ENCODE data around the gene RANBP3. TPM values are rescaled to one million over a fixed set of nuclear protein-coding genes. Genes with fewer than 3 reads are reported as not detected.
A peak's percentile ranks its signal among the peaks of the same experiment; 100 is the strongest.
"Not testable (repeated sequence)": the region's sequence is repeated elsewhere in the genome, so short reads cannot be mapped to it uniquely, and the experiment has no call there.

RANBP3 gene
- total RNA-seq, 2 experiments from 2014 or later, result 104 to 108 TPM

- H3K9me3 Mint-ChIP-seq; H3K27me3 Mint-ChIP-seq; ATAC-seq (ENCODE audit: low read depth); H3K4me3 Mint-ChIP-seq; H3K36me3 Mint-ChIP-seq; DNase-seq: not testable (repeated sequence)
- Mint-ChIP-seq H3K4me1 (peaks cover 67% of the 10 kb centered on the region), H3K27ac (peak overlapping the region; percentile 95)
- POLR2A ChIA-PET, result interaction anchor here (1.7 kb wide), 1 partner anchor 60 kb away, joined by 10 read pairs; the partner anchor contains the start of gene NDUFA11
These were observed 14.7 kb downstream of the RANBP3 start for GRCh38 chr19:5963259-5963658.

GRCh38 chr19:5961969-5962945 is 15.7 kb downstream of the RANBP3 start:
- Mint-ChIP-seq H3K27ac (peak overlapping the region; percentile 95), H3K9me3 (no peaks in the 10 kb centered on the region), H3K4me3 (peak overlapping the region; percentile 71), H3K4me1 (peaks cover 63% of the 10 kb centered on the region), H3K36me3 (peaks cover 6% of the 10 kb centered on the region), H3K27me3 (no peaks in the 10 kb centered on the region)
- ATAC-seq (ENCODE audit: low read depth) (peak; percentile 94), DNase-seq (peak; percentile 71)
- POLR2A ChIA-PET, result interaction anchor here (0.6 to 2.0 kb wide), 9 partner anchors 9 to 573 kb away, joined by 3 to 10 read pairs (median 5); partner anchors contain the start of genes NDUFA11 and RANBP3

- not testable (repeated sequence) for H3K9me3 Mint-ChIP-seq, DNase-seq, H3K36me3 Mint-ChIP-seq, H3K27me3 Mint-ChIP-seq
- POLR2A ChIA-PET, result interaction anchor here (1.0 to 2.0 kb wide), 7 partner anchors 9 to 58 kb away, joined by 5 to 10 read pairs (median 6); partner anchors contain the start of genes NDUFA11 and RANBP3
- peaks cover 58% of the 10 kb centered on the region for H3K4me1 Mint-ChIP-seq
- ATAC-seq (ENCODE audit: low read depth), result peak; percentile 28
- peak overlapping the region; percentile 95 for H3K27ac Mint-ChIP-seq
- H3K4me3 Mint-ChIP-seq, result peak overlapping the region; percentile 71
These were observed 16.3 kb downstream of the RANBP3 start for GRCh38 chr19:5961641-5961968.

- H3K4me1 Mint-ChIP-seq, result peaks cover 57% of the 10 kb centered on the region
- no peaks in the 10 kb centered on the region for H3K27me3 Mint-ChIP-seq
- POLR2A ChIA-PET, result interaction anchor here (1.0 to 1.3 kb wide), 2 partner anchors 8 to 132 kb away, joined by 3 to 4 read pairs; no protein-coding TSS in a partner anchor
- H3K36me3 Mint-ChIP-seq, result peaks cover 6% of the 10 kb centered on the region
- DNase-seq (no peak), ATAC-seq (ENCODE audit: low read depth) (no peak)
- no peaks in the 10 kb centered on the region for H3K9me3 Mint-ChIP-seq
- H3K27ac Mint-ChIP-seq, result peak overlapping the region; percentile 95
- peak overlapping the region; percentile 2 for H3K4me3 Mint-ChIP-seq
These were observed 17.6 kb downstream of the RANBP3 start for GRCh38 chr19:5960005-5961001.

GRCh38 chr19:5959260-5960004 is 18.5 kb downstream of the RANBP3 start:
- Mint-ChIP-seq H3K36me3 (peaks cover 6% of the 10 kb centered on the region), H3K27me3 (no peaks in the 10 kb centered on the region), H3K4me1 (peaks cover 52% of the 10 kb centered on the region), H3K9me3 (no peaks in the 10 kb centered on the region), H3K27ac (peak overlapping the region; percentile 56), H3K4me3 (no peak overlapping the region)
- DNase-seq (no peak), ATAC-seq (ENCODE audit: low read depth) (no peak)
- POLR2A ChIA-PET, result interaction anchor here (0.5 kb wide), 1 partner anchor 1597 kb away, joined by 3 read pairs; no protein-coding TSS in a partner anchor

GRCh38 chr19:5958851-5959122 is 19.2 kb downstream of the RANBP3 start:
- POLR2A ChIA-PET, result interaction anchor here (0.5 kb wide), 1 partner anchor 1597 kb away, joined by 3 read pairs; no protein-coding TSS in a partner anchor
- Mint-ChIP-seq H3K4me3 (no peak overlapping the region), H3K9me3 (no peaks in the 10 kb centered on the region), H3K4me1 (peaks cover 54% of the 10 kb centered on the region), H3K36me3 (peaks cover 6% of the 10 kb centered on the region), H3K27ac (peak overlapping the region; percentile 39), H3K27me3 (no peaks in the 10 kb centered on the region)
- DNase-seq (no peak), ATAC-seq (ENCODE audit: low read depth) (no peak)

GRCh38 chr19:5958074-5958850 is 19.7 kb downstream of the RANBP3 start:
- H3K27me3 Mint-ChIP-seq, result no peaks in the 10 kb centered on the region
- no peak overlapping the region for H3K4me3 Mint-ChIP-seq
- DNase-seq, result no peak
- POLR2A ChIA-PET, result interaction anchor here (0.5 kb wide), 1 partner anchor 1598 kb away, joined by 3 read pairs; no protein-coding TSS in a partner anchor
- H3K4me1 Mint-ChIP-seq, result peaks cover 59% of the 10 kb centered on the region
- peak overlapping the region; percentile 77 for H3K27ac Mint-ChIP-seq
- no peak for ATAC-seq (ENCODE audit: low read depth)
- H3K36me3 Mint-ChIP-seq, result peaks cover 6% of the 10 kb centered on the region
- H3K9me3 Mint-ChIP-seq, result no peaks in the 10 kb centered on the region

GRCh38 chr19:5957170-5957569 is 20.8 kb downstream of the RANBP3 start:
- no peaks in the 10 kb centered on the region for H3K27me3 Mint-ChIP-seq
- DNase-seq (no peak), ATAC-seq (ENCODE audit: low read depth) (no peak)
- no peak overlapping the region for H3K27ac Mint-ChIP-seq
- POLR2A ChIA-PET, result interaction anchor here (1.4 kb wide), 1 partner anchor 21 kb away, joined by 3 read pairs; the partner anchor contains the start of gene RANBP3
- no peaks in the 10 kb centered on the region for H3K9me3 Mint-ChIP-seq
- no peak overlapping the region for H3K4me3 Mint-ChIP-seq
- peaks cover 6% of the 10 kb centered on the region for H3K36me3 Mint-ChIP-seq
- peaks cover 60% of the 10 kb centered on the region for H3K4me1 Mint-ChIP-seq

- DNase-seq, result no peak
- Mint-ChIP-seq H3K27me3 (no peaks in the 10 kb centered on the region), H3K9me3 (no peaks in the 10 kb centered on the region), H3K4me1 (peaks cover 57% of the 10 kb centered on the region), H3K4me3 (no peak overlapping the region), H3K36me3 (peaks cover 6% of the 10 kb centered on the region), H3K27ac (no peak overlapping the region)
- no peak for ATAC-seq (ENCODE audit: low read depth)
- POLR2A ChIA-PET, result interaction anchor here (1.4 kb wide), 1 partner anchor 21 kb away, joined by 3 read pairs; the partner anchor contains the start of gene RANBP3
These were observed 21.2 kb downstream of the RANBP3 start for GRCh38 chr19:5956728-5957127.

- Mint-ChIP-seq H3K9me3 (no peaks in the 10 kb centered on the region), H3K4me3 (no peak overlapping the region), H3K36me3 (peaks cover 7% of the 10 kb centered on the region), H3K27ac (peak overlapping the region; percentile 13), H3K27me3 (no peaks in the 10 kb centered on the region), H3K4me1 (peaks cover 58% of the 10 kb centered on the region)
- DNase-seq, result no peak
- no peak for ATAC-seq (ENCODE audit: low read depth)
- POLR2A ChIA-PET, result interaction anchor here (1.4 kb wide), 1 partner anchor 22 kb away, joined by 3 read pairs; the partner anchor contains the start of gene RANBP3
These were observed 21.6 kb downstream of the RANBP3 start for GRCh38 chr19:5956323-5956722.

GRCh38 chr19:5955636-5955935 is 22.4 kb downstream of the RANBP3 start:
- H3K4me1 Mint-ChIP-seq, result peaks cover 60% of the 10 kb centered on the region
- POLR2A ChIA-PET, result no interaction called here

GRCh38 chr19:5954293-5954692 is 23.6 kb downstream of the RANBP3 start:
- peak overlapping the region; percentile 74 for H3K4me3 Mint-ChIP-seq
- no peaks in the 10 kb centered on the region for H3K27me3 Mint-ChIP-seq
- peak overlapping the region; percentile 92 for H3K27ac Mint-ChIP-seq
- H3K9me3 Mint-ChIP-seq, result no peaks in the 10 kb centered on the region
- no peak for ATAC-seq (ENCODE audit: low read depth)
- peaks cover 68% of the 10 kb centered on the region for H3K4me1 Mint-ChIP-seq
- POLR2A ChIA-PET, result interaction anchor here (1.8 kb wide), 1 partner anchor 14 kb away, joined by 5 read pairs; no protein-coding TSS in a partner anchor
- DNase-seq, result no peak
- H3K36me3 Mint-ChIP-seq, result peaks cover 12% of the 10 kb centered on the region

More at GRCh38 chr19:5955636-5955935, 22.4 kb downstream of the RANBP3 start:
- Mint-ChIP-seq H3K27ac (no peak overlapping the region), H3K4me3 (no peak overlapping the region), H3K27me3 (no peaks in the 10 kb centered on the region), H3K9me3 (no peaks in the 10 kb centered on the region), H3K36me3 (peaks cover 9% of the 10 kb centered on the region)
- DNase-seq, result no peak
- no peak for ATAC-seq (ENCODE audit: low read depth)

All from activated naive CD8-positive, alpha-beta T cell treated with anti-CD3 and anti-CD28 coated beads, Interleukin-2, amount 10 ng/mL, durations not matched to agents 7 days and 5 days (primary cell).